Gastrocnemius medialis (tissue), 4 donors: ENCODE measurements around the gene VOPP1.

Experiments
- CTCF ChIP-seq, 5 experiments: fragments of 450-650 bp in 3 of 5; fragments of 200-600 bp in 2 of 5; sonication (generic) in 2 of 5; IDR thresholded peaks in 4 of 5; conservative IDR thresholded peaks in 1 of 5; 1 replicate in 4 of 5; 2 replicates in 1 of 5; pipeline ENCODE4 v1.5.1; 2016 to 2019; ENCODE audit warnings: antibody characterized with exemption in 5 of 5, mild to moderate bottlenecking in 3 of 5, moderate library complexity in 3 of 5
- POLR2A ChIP-seq, 2 donors: fragments of 450-650 bp; IDR thresholded peaks; one replicate each; pipeline ENCODE4 v1.6.1; 2017; ENCODE audit warnings: antibody characterized with exemption in 2 of 2, mild to moderate bottlenecking in 2 of 2, moderate library complexity in 2 of 2

DNA sequence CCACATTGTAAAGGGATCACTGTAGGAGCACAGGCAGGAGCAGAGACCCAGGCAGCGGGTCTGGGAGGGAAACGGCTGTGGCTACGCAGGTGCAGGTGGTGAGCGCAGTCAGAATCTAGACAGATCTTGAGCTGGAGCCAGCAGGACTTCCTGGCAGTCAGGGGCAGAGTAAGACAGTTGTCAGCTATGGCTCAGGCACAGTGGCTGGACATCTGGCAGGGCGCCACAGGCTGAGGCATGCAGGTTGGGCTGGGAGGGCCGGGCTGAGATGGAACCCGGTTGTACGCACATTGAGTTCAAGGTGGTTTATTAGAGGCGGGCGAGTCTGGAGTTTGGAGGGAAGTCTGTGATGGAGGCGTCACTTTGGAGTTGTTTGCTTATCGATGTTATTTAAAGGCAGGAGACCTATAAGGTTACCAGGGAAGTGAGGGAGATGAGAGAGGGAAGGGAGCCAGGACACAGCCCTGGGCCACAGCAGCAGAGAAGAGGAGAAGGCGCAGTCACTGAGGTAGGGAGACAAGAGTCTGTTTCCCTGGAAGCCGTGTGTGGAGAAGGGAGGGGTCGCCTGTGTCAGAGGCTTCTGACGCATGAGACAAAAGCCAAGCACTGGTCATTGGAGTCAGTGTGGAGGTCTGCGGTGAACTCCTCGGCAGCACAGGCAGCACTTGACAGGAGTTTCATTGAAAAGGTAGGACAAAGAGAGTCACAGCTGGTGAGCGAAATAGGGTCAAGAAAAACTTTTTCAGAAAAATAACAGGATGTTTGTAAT is 133.4 kb downstream of the VOPP1 start:
- no peak for TF ChIP-seq POLR2A (IDR thresholded peaks at IDR 0.05)
- no peak for TF ChIP-seq CTCF (IDR thresholded peaks at IDR 0.05 in 4 of 5, conservative IDR thresholded peaks at IDR 0.05 in 1 of 5)
